Gastroesophageal sphincter (tissue), 3 donors: ENCODE results near the gene RHCE.

Source experiments
- CTCF ChIP-seq, 4 experiments: fragments of 200-600 bp in 2 of 4; fragments of 450-650 bp in 2 of 4; sonication (generic) in 1 of 4; IDR thresholded peaks; one replicate each; pipeline ENCODE4 v1.5.1; 2017 to 2019; ENCODE audit warnings: antibody characterized with exemption in 4 of 4, mild to moderate bottlenecking in 2 of 4, moderate library complexity in 2 of 4
- EP300 ChIP-seq: sonication (generic); formaldehyde crosslinking; IDR thresholded peaks from one replicate; pipeline ENCODE4 v1.6.1; 2017; ENCODE audit warnings: antibody characterized with exemption, mild to moderate bottlenecking
- POLR2A ChIP-seq, 2 donors: fragments of 450-650 bp; IDR thresholded peaks; one replicate each; pipeline ENCODE4 v1.6.1; 2017; ENCODE audit warnings: antibody characterized with exemption in 2 of 2, mild to moderate bottlenecking in 2 of 2, moderate library complexity in 1 of 2
- POLR2AphosphoS5 ChIP-seq: sonication (generic); formaldehyde crosslinking; IDR thresholded peaks from one replicate; pipeline ENCODE4 v1.6.1; 2017; ENCODE audit warnings: antibody characterized with exemption

DNA sequence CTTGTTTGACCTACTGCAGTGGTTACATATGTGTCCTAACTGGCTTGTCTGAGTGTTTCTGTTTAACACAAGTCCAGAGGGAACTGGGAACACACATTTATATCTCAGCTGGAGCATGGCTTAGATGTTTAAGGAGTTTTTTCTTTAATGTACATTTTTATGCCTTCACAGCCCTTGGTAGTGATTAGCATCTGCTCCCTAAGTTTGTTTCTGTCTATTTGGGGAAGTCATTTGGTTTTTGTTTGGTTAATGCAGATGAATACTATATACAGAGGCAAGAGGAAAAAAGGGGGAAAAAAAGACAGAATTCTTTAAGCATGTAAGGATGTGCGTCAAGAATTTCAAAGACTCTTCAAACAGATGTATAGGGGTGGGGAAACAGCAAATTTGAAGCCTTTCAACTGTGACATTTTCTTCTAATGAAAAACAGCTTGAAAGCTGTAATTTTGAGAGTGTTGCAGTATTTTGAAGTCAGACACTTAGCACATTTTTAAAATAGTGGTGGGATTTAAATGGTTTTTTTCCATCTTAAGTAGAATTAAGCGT, 25.4 kb upstream of the RHCE start:
- TF ChIP-seq CTCF (IDR thresholded peaks at IDR 0.05) (no peak), POLR2A (IDR thresholded peaks at IDR 0.05) (no peak), POLR2AphosphoS5 (no peak), EP300 (no peak)
